A172 (cell line): ENCODE data around the gene KRTAP5-9. TPM values are rescaled to one million over a fixed set of nuclear protein-coding genes. Genes with fewer than 3 reads are reported as not detected.
"Not testable (repeated sequence)": the region's sequence is repeated elsewhere in the genome, so short reads cannot be mapped to it uniquely, and the experiment has no call there.

ENCODE experiments used
- DNase-seq: peaks from one replicate; pipeline ENCODE4 v3.0.0-alpha.2; 2015; ENCODE audit warnings: low spot score
- total RNA-seq: library from RNA; depleted of rRNA; stranded (reverse); fragments of >200 nt; shearing (Covaris generic); gene quantifications from 2 replicates; pipeline ENCODE4 v1.2.3, GENCODE V29; 2014; rRNA removed

The KRTAP5-9 gene
- total RNA-seq = not detected in 2 replicates

GRCh38 chr11:71548120-71548519, at the start of gene KRTAP5-9:
Gene KRTAP5-9, plus strand, starts transcription at chr11:71548420. Its CDS starts 238 bp downstream, at chr11:71548658.
- no peak for DNase-seq

GRCh38 chr11:71499125-71499524, 49.1 kb upstream of the KRTAP5-9 start:
- peak; percentile 86 for DNase-seq

GRCh38 chr11:71499546-71499945, 48.7 kb upstream of the KRTAP5-9 start:
- peak; percentile 92 for DNase-seq

DNA sequence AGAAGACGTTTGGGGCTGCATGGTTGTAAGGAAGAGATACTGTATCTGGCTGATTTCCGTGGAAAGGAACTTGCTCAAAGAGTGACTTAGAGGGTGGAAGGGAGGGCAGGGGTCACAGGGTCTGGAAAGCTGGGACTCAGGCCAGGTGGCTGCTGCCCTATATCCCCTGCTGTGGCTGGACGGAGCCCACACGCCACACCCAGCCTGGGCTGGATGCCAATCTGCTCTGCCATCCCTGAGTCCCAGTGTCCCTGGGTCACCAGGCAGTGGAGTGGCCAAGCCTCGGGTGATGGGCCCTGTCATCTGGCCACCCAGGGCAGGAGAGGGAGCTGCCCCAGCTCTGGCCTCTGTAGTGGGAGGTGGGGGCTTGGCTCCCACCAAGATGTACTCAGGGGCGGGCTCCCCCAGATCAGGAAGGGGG, 47.6 kb upstream of the KRTAP5-9 start:
- peak; percentile 71 for DNase-seq

DNA sequence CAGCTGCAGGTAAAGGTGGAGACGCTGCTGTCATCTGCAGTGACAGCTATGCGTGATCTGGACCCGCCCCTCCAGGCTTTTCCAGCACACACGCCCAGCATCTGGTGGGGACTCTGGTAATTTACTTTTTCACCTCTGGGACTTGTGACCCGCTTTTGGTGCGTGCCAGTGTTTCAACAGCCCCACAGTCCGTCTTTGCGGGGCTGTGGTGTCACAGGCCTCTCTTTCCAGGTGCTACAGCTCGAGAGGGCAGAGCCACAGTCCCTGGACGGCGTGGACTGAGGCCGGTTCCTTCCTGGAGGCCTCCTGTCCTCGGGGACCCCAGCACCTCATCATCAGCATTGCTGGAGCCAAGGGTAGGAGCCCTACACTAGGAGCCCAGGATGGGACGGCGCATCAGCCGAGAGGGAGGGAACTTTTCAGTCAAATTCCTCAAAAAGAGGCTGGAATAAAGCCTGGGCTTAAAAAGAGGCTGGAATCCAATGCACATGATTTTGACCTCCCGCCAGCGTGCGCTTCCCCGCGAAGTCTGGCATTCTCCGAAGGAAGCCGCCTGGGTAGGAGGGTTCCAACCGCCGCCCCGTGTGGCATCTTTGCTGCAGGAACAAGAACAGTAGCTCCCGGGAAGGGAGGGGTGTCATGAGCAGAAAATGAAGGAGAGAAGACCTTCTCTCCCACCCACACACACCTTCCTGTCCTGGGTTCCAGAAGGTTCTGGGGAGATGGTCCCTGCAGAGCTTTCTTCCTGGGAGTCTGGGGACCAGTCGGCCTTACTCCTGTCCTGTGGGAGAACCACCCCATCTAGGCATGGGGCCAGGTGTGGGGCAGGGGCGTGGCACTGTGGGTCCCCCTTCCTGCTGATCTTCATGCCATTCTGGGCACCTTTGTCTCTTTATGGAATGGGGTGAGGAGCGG, 46.9 kb upstream of the KRTAP5-9 start:
- DNase-seq = no peak

GRCh38 chr11:71502026-71502425, 46.2 kb upstream of the KRTAP5-9 start:
- no peak for DNase-seq

DNA sequence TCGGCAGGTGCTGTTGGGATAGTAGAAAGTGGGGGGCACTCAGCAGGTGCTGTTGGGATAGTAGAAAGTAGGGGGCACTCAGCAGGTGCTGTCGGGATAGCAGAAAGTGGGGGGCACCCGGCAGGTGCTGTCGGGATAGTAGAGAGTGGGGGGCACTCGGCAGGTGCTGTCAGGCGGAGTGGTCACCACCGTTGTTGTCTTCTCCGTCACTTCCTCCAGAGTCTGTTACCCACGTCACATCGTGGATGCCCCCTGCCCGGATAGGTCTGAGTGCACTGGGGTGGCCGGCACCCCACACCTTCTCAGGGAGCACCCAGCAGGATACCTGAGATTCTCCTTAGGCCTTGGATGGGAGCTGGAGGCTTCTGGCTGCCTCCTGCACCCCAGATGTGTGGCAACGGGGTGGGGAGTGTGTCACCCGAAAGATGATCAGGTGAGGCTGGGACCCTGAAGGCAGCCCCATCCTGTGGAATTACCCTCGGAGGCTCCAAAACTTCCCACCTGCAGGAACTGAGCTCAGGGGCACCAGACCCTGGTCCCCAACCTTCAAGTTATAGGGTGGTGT, 45.3 kb upstream of the KRTAP5-9 start:
- no peak for DNase-seq

- DNase-seq = no peak
Measured at GRCh38 chr11:71504531-71504930, 43.7 kb upstream of the KRTAP5-9 start.

DNA sequence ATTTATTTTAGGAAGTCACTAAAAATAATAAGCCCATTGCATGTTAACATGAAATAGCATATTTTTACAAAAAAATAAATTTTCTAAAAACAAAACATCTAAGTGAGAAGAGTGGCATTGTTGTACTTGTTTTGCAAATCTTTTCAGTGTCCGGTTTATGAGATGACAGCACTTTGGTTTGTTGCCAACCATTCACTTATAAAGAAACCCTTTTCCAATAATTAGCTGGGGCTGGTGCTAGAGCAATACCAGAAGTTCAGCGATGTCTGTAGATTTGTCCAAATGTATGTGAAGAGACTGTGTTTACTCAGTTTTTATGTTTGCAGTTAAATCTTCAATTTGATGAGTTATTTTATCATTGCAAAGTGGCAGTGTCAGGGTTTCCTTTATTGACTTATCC, 43.2 kb upstream of the KRTAP5-9 start:
- DNase-seq = no peak

GRCh38 chr11:71505781-71506180, 42.4 kb upstream of the KRTAP5-9 start:
- no peak for DNase-seq

GRCh38 chr11:71507102-71507501, 41.1 kb upstream of the KRTAP5-9 start:
- DNase-seq = no peak

DNA sequence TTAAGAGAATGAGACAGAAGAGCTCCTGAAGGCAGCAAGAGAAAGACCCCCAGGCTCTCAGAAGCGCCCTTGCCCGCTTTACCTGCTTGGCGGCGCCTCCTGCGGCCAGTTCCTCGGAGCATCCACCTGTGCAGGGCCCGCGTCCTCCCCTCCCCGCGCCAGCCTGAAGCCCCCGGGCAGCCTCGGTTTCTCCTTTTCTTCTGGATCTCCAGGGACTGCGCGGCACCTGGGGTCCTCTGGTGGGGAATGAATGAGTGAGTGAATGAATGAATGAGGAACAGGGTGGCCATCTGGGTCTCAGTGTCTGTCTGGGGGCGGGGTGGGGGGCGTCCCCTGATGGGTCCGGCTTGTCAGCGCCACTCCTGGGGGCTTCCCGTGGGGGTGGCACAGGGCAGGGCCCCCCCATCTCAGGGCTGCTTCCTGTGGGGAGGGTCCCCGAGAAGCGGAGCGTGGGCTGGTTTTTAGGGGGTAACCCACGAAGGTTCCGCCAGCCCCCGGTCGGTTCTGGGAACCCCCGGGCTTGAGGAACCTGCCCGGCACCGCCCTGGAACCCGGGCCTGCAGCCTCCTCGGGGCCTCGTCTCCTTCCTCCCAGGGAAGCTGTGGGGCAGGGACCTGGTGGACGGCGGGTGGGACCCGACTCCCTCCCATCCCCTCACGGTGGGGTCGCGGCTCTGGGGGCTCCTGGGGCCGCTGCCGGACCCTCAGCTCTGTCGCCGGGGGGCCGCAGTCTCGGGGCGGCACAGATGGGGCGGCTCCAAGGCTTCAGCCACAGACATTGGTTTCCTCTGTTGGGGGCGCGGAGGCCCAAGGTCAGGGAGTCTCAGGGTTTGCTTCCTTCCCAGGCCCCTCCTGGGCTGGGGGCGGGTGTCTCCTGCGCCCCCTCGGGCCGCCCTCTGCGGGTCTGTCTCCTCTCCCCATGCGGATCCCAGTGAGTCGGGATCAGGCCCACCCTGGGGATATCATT, 29.4 kb upstream of the KRTAP5-9 start:
- no peak for DNase-seq

GRCh38 chr11:71519546-71519945, 28.7 kb upstream of the KRTAP5-9 start:
- DNase-seq = no peak

- DNase-seq = no peak
Measured at GRCh38 chr11:71525188-71525937, 22.9 kb upstream of the KRTAP5-9 start.

GRCh38 chr11:71525938-71526495, 22.2 kb upstream of the KRTAP5-9 start:
- DNase-seq = no peak

GRCh38 chr11:71526796-71527575, 21.2 kb upstream of the KRTAP5-9 start, which contains the start of gene KRTAP5-7:
Gene KRTAP5-7, plus strand, starts transcription at chr11:71527267. Its CDS starts 34 bp downstream, at chr11:71527301.
- not testable (repeated sequence) for DNase-seq

- no peak for DNase-seq
Measured at GRCh38 chr11:71527576-71528210, 20.5 kb upstream of the KRTAP5-9 start.

DNA sequence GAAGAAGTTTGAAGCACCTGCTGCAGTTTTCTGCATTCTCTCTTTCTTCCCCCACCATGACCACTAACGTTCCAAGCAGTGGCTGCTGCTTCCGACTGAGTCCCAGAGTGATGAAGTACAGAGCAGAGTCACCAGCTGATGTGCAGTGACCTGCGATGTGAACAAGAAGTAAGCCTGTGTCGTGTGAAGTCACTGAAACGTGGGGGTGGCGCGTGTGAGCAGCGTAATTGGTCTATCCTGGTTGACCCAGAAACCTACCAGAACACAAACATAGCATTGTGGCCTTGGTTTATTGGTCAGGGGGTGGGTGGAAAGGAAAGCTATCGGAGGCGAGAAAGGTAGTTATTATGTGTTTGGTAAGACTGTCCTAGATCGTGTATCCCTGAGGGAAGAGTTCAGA, 17.6 kb upstream of the KRTAP5-9 start:
- no peak for DNase-seq

DNA sequence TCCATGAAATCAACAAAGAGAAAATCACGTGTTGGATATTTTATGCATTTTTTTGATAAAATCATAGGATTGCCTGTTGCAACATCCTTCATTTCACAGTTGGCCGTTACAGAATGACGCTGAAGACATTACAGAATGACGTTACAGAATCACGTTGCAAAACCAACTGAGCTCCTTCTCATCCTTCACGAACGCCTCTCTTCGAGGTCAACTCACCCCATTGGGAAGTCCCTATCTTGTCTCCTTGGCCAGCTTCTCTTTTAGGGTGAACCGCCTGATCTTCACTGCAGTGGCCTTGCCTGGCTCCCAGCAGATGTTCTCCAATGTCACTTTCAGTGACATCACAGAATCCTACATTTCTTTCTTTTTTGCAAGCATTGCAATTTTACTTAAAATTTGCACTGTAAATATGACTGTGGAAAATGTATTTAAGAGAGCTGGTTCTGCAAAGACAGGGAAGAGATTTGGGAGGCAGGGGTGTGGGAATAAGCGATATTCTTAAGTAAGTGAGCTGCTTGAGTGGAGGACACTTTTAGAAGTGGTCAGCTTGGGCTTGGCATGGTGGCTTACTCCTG, 16.1 kb upstream of the KRTAP5-9 start:
- no peak for DNase-seq
